Heart right ventricle (tissue), 16 donors: Measurements from ENCODE around the gene TTC39B. TPM values are rescaled to one million over a fixed set of nuclear protein-coding genes. Genes with fewer than 3 reads are reported as not detected.

ENCODE experiments used
- ATAC-seq, 8 donors: fragments of 200-7000 bp; cut with Tn5 transposase; one replicate each; pipeline ENCODE4 v1.9.1; 2020; ENCODE audit warnings: mild to moderate bottlenecking in 8 of 8, moderate library complexity in 8 of 8, moderate number of reproducible peaks in 1 of 8
- DNase-seq, 2 donors: peaks; one replicate each; pipeline ENCODE4 v3.0.0-alpha.2; 2020
- H3K27ac ChIP-seq, 10 donors: fragments of 200-600 bp; sonication (generic) in 2 of 10; one replicate each; pipeline versions ENCODE4 v1.5.0 to v1.8.0; 2020 to 2022; ENCODE audit warnings: mild to moderate bottlenecking in 3 of 10
- H3K27me3 ChIP-seq, 7 donors: fragments of 200-600 bp; one replicate each; pipeline ENCODE4 v1.8.0; 2021 to 2022; ENCODE audit warnings: mild to moderate bottlenecking in 2 of 7
- H3K36me3 ChIP-seq, 9 donors: fragments of 200-600 bp; sonication (generic) in 1 of 9; one replicate each; pipeline versions ENCODE4 v1.5.0 to v1.8.0; 2020 to 2022; ENCODE audit warnings: mild to moderate bottlenecking in 2 of 9
- H3K4me1 ChIP-seq, 9 donors: fragments of 200-600 bp; sonication (generic) in 1 of 9; one replicate each; pipeline versions ENCODE4 v1.5.0 to v1.8.0; 2020 to 2022; ENCODE audit warnings: mild to moderate bottlenecking in 4 of 9
- H3K4me3 ChIP-seq, 10 donors: fragments of 200-600 bp; sonication (generic) in 2 of 10; one replicate each; pipeline versions ENCODE4 v1.5.0 to v1.8.0; 2020 to 2022; ENCODE audit warnings: mild to moderate bottlenecking in 7 of 10, moderate library complexity in 2 of 10
- H3K9me3 ChIP-seq, 11 donors: fragments of 200-600 bp in 10 of 11; sonication (generic) in 2 of 11; one replicate each; pipeline versions ENCODE4 v1.5.0 to v1.8.0; 2013 to 2022; ENCODE audit warnings: mild to moderate bottlenecking in 2 of 11, control low read depth in 1 of 11, moderate library complexity in 1 of 11
- CTCF ChIP-seq, 9 donors: fragments of 200-600 bp; sonication (generic) in 2 of 9; IDR thresholded peaks; one replicate each; pipeline versions ENCODE4 v1.5.0 to v1.8.0; 2021 to 2022; ENCODE audit warnings: antibody characterized with exemption in 9 of 9, mild to moderate bottlenecking in 5 of 9, moderate library complexity in 1 of 9
- WGBS, 2 donors: extraction: QIAGEN DNeasy Blood & Tissue Kit; methylation state at CpG; one replicate each; pipeline ENCODE4 v1.1.7; 2013; ENCODE audit warnings: inconsistent platforms in 1 of 2; 5-methylcytosine and 5-hydroxymethylcytosine counted together
- intact Hi-C, 10 donors: fragments of 100-400 bp; cut with DNase I; formaldehyde crosslinking; loops; one replicate each; pipeline versions ENCODE4 v1.11.1 to v1.14.2; 2022
- polyA plus RNA-seq, 2 donors: library from polyadenylated mRNA; stranded (reverse); fragments of 200-250 nt; gene quantifications; one replicate each; pipeline ENCODE4 v1.2.3, GENCODE V29; 2013
- total RNA-seq, 10 donors: library from RNA; stranded (reverse); fragmentation: NEBNext Ultra II Directional in 3 of 10; extraction: Animal tissue kit (Norgen Biotek cat#: 25700) in 3 of 10; gene quantifications; one replicate each; pipeline versions ENCODE4 v1.2.1 to v1.2.4, GENCODE V29; 2021 to 2023
- donor health status: Arrhythmogenic right ventricular cardiomyopathy.
- donor health status: ischemic (EF 13 %, LVEDD 7.1; RV severe dilation, severe dysfunction).
- donor health status: healthy with polysubstance abuse.
- donor health status: DM: no; HTN: yes; CAD: no.
- donor health status: DM: no; HTN: no; CAD: no.
- donor health status: ischemic (EF 25% LVEDD 6.9; RV normal size, moderate dysfunction).
- donor health status: ischemic (EF 25% LVEDD 5.7; RV mildly dilated, moderate dysfunction).
- donor health status: healthy.
- donor health status: DM: yes; HTN: yes; CAD: no.
- donor health status: Ischemic cardiomyopathy.
- donor health status: ischemic (EF 35%, LVEDD 5.7; RV mildly dilated, moderate dysfunction).
- donor health status: nonischemic (EF 11% LVEDD 7.7; RV severe dilation, severe dysfunction).
- donor health status: DM: yes; HTN: yes; CAD: no.
- donor health status: PGD.
- donor health status: ischemic (EF 29% LVEDD 5.4; RV normal size, mild dysfunction).
- donor health status: nonischemic (EF 23%, LVEDD 6.1; RV moderate dilation, normal function).

The TTC39B gene
- total and polyA plus RNA-seq, 12 donors, result 0.52 to 4.3 (median 1.5) TPM

- Histone ChIP-seq H3K27ac (peak overlapping the region in 8 of 10 donors; percentile 57 to 89 (median 82)), H3K27me3 (no peaks in the 10 kb centered on the region), H3K4me1 (peaks cover 3 to 53% (median 31%) of the 10 kb centered on the region in 9 donors), H3K36me3 (no peaks in the 10 kb centered on the region), H3K4me3 (no peak overlapping the region), H3K9me3 (no peaks in the 10 kb centered on the region)
- no peak for DNase-seq
- 74 to 75% methylated on average over 4 of the region's 4 CpGs for WGBS, 2 donors
- intact Hi-C loops, result no loop called here
- peak in 3 of 8 donors; percentile 15 to 44 (median 18) for ATAC-seq
- TF ChIP-seq CTCF (IDR thresholded peaks at IDR 0.05), result no peak
Measured at GRCh38 chr9:15154677-15155076, 152.3 kb downstream of the TTC39B start.

- H3K4me1 ChIP-seq, result peaks cover 3 to 57% (median 31%) of the 10 kb centered on the region in 9 donors
- ATAC-seq (no peak), DNase-seq (no peak)
- whole genome bisulfite sequencing, 2 donors, result 63 to 64% methylated on average over 3 of the region's 3 CpGs
- no peaks in the 10 kb centered on the region for H3K36me3 ChIP-seq
- intact Hi-C loops, result no loop called here
- TF ChIP-seq CTCF (IDR thresholded peaks at IDR 0.05), result no peak
- no peaks in the 10 kb centered on the region for H3K27me3 ChIP-seq
- H3K9me3 ChIP-seq, result no peaks in the 10 kb centered on the region
- H3K4me3 ChIP-seq, result no peak overlapping the region
- peak overlapping the region in 6 of 10 donors; percentile 77 to 89 (median 84) for H3K27ac ChIP-seq
Measured at GRCh38 chr9:15153961-15154360, 153.1 kb downstream of the TTC39B start.

- no peaks in the 10 kb centered on the region for H3K36me3 ChIP-seq
- no peak for ATAC-seq
- H3K9me3 ChIP-seq, result no peaks in the 10 kb centered on the region
- H3K4me1 ChIP-seq, result peaks cover 0 to 34% (median 13%) of the 10 kb centered on the region in 9 donors
- H3K4me3 ChIP-seq, result no peak overlapping the region
- H3K27me3 ChIP-seq, result no peaks in the 10 kb centered on the region
- intact Hi-C loops, result no loop called here
- DNase-seq, result no peak
- no peak for TF ChIP-seq CTCF (IDR thresholded peaks at IDR 0.05)
- no peak overlapping the region for H3K27ac ChIP-seq
- 67 to 77% methylated on average over 4 of the region's 4 CpGs for WGBS, 2 donors
Measured at GRCh38 chr9:15150939-15151338, 156.1 kb downstream of the TTC39B start.

GRCh38 chr9:15149450-15149849 is 157.6 kb downstream of the TTC39B start:
- no peaks in the 10 kb centered on the region for H3K36me3 ChIP-seq
- TF ChIP-seq CTCF (IDR thresholded peaks at IDR 0.05), result no peak
- ATAC-seq (no peak), DNase-seq (no peak)
- H3K4me1 ChIP-seq, result peaks cover 0 to 21% (median 3%) of the 10 kb centered on the region in 9 donors
- no peak overlapping the region for H3K4me3 ChIP-seq
- no peaks in the 10 kb centered on the region for H3K9me3 ChIP-seq
- intact Hi-C loops, result no loop called here
- no peaks in the 10 kb centered on the region for H3K27me3 ChIP-seq
- H3K27ac ChIP-seq, result no peak overlapping the region
